ENCODE results near the gene OPCML.

OPCML gene

GRCh38 chr11:132519241-132519815 lies 1013.0 kb downstream of the OPCML start:
- no peak for DNase-seq

GRCh38 chr11:132504501-132505041 lies 1027.7 kb downstream of the OPCML start:
- no peak for DNase-seq

GRCh38 chr11:132501356-132501755 lies 1030.9 kb downstream of the OPCML start:
- no peak for DNase-seq

GRCh38 chr11:132499661-132500060 lies 1032.6 kb downstream of the OPCML start:
- DNase-seq = no peak

- no peak for DNase-seq
Observed at GRCh38 chr11:132496341-132496740, 1036.0 kb downstream of the OPCML start.

GRCh38 chr11:132493801-132494200 lies 1038.5 kb downstream of the OPCML start:
- no peak for DNase-seq

- DNase-seq = no peak
Observed at GRCh38 chr11:132490978-132491377, 1041.3 kb downstream of the OPCML start.

GRCh38 chr11:132486060-132486459 lies 1046.2 kb downstream of the OPCML start:
- DNase-seq = no peak

GRCh38 chr11:132475026-132475425 lies 1057.3 kb downstream of the OPCML start:
- no peak for DNase-seq

- DNase-seq = no peak
Observed at GRCh38 chr11:132472411-132473172, 1059.7 kb downstream of the OPCML start.

- no peak for DNase-seq
Observed at GRCh38 chr11:132471466-132471865, 1060.8 kb downstream of the OPCML start.

GRCh38 chr11:132466983-132467382 lies 1065.3 kb downstream of the OPCML start:
- no peak for DNase-seq

GRCh38 chr11:132464939-132465338 lies 1067.4 kb downstream of the OPCML start:
- DNase-seq = no peak

- DNase-seq = no peak
Observed at GRCh38 chr11:132464003-132464342, 1068.3 kb downstream of the OPCML start.

- no peak for DNase-seq
Observed at GRCh38 chr11:132463295-132464002, 1068.9 kb downstream of the OPCML start.

GRCh38 chr11:132459736-132460135 lies 1072.6 kb downstream of the OPCML start:
- DNase-seq = no peak

GRCh38 chr11:132457445-132457844 lies 1074.9 kb downstream of the OPCML start:
- no peak for DNase-seq

GRCh38 chr11:132456751-132457328 lies 1075.5 kb downstream of the OPCML start:
- no peak for DNase-seq

GRCh38 chr11:132455044-132455443 lies 1077.3 kb downstream of the OPCML start:
- DNase-seq = no peak

- no peak for DNase-seq
Observed at GRCh38 chr11:132453406-132453805, 1078.9 kb downstream of the OPCML start.

GRCh38 chr11:132452616-132453015 lies 1079.7 kb downstream of the OPCML start:
- no peak for DNase-seq

GRCh38 chr11:132451942-132452601 lies 1080.2 kb downstream of the OPCML start:
- DNase-seq = no peak

- no peak for DNase-seq
Observed at GRCh38 chr11:132450631-132451030, 1081.7 kb downstream of the OPCML start.
